T-helper 1 cell treated with Interleukin-12 subunit alpha and Interleukin-12 subunit beta and Interleukin-4 antibody, amounts not matched to agents 30 μg/mL and 1 μg/mL, for 36 hours (primary cell): ENCODE results near the gene M1AP.

Source experiments
- H3K27ac Mint-ChIP-seq: one replicate; pipeline ENCODE4 v1.8.0; 2021; ENCODE audit warnings: mild to moderate bottlenecking, mixed read lengths
- H3K27me3 Mint-ChIP-seq: one replicate; pipeline ENCODE4 v1.8.0; 2021; ENCODE audit warnings: low read depth, mixed read lengths
- H3K36me3 Mint-ChIP-seq: one replicate; pipeline ENCODE4 v1.8.0; 2021; ENCODE audit warnings: low read depth, mixed read lengths
- H3K4me1 Mint-ChIP-seq: one replicate; pipeline ENCODE4 v1.8.0; 2021; ENCODE audit warnings: low read depth, mixed read lengths
- H3K4me3 Mint-ChIP-seq: one replicate; pipeline ENCODE4 v1.8.0; 2021; ENCODE audit warnings: mild to moderate bottlenecking, moderate library complexity, mixed read lengths
- H3K9me3 Mint-ChIP-seq: one replicate; pipeline ENCODE4 v1.8.0; 2021; ENCODE audit warnings: mixed read lengths

The M1AP gene

GRCh38 chr2:74544634-74545033 is 103.5 kb downstream of the M1AP start:
- peaks cover 1% of the 10 kb centered on the region for H3K36me3 Mint-ChIP-seq
- H3K4me3 Mint-ChIP-seq, result no peak overlapping the region
- H3K27ac Mint-ChIP-seq, result no peak overlapping the region
- peaks cover 42% of the 10 kb centered on the region for H3K27me3 Mint-ChIP-seq
- peaks cover 12% of the 10 kb centered on the region for H3K4me1 Mint-ChIP-seq
- no peaks in the 10 kb centered on the region for H3K9me3 Mint-ChIP-seq

GRCh38 chr2:74542978-74543377 is 105.2 kb downstream of the M1AP start:
- Mint-ChIP-seq H3K4me3 (no peak overlapping the region), H3K9me3 (no peaks in the 10 kb centered on the region), H3K27me3 (peaks cover 38% of the 10 kb centered on the region), H3K4me1 (peaks cover 15% of the 10 kb centered on the region), H3K36me3 (peaks cover 1% of the 10 kb centered on the region), H3K27ac (no peak overlapping the region)

- no peak overlapping the region for H3K4me3 Mint-ChIP-seq
- no peak overlapping the region for H3K27ac Mint-ChIP-seq
Measured at GRCh38 chr2:74540291-74540690, 107.8 kb downstream of the M1AP start.

GRCh38 chr2:74538881-74539339 is 109.2 kb downstream of the M1AP start:
- Mint-ChIP-seq H3K9me3 (no peaks in the 10 kb centered on the region), H3K36me3 (peaks cover 2% of the 10 kb centered on the region), H3K27me3 (peaks cover 13% of the 10 kb centered on the region), H3K27ac (no peak overlapping the region), H3K4me3 (no peak overlapping the region), H3K4me1 (peaks cover 13% of the 10 kb centered on the region)

More at GRCh38 chr2:74540291-74540690, 107.8 kb downstream of the M1AP start:
- H3K4me1 Mint-ChIP-seq, result peaks cover 12% of the 10 kb centered on the region
- H3K9me3 Mint-ChIP-seq, result no peaks in the 10 kb centered on the region
- H3K36me3 Mint-ChIP-seq, result peaks cover 1% of the 10 kb centered on the region
- peaks cover 18% of the 10 kb centered on the region for H3K27me3 Mint-ChIP-seq

- H3K36me3 Mint-ChIP-seq, result peaks cover 7% of the 10 kb centered on the region
- peaks cover 16% of the 10 kb centered on the region for H3K4me1 Mint-ChIP-seq
- H3K27ac Mint-ChIP-seq, result no peak overlapping the region
- H3K4me3 Mint-ChIP-seq, result no peak overlapping the region
- peaks cover 5% of the 10 kb centered on the region for H3K27me3 Mint-ChIP-seq
- H3K9me3 Mint-ChIP-seq, result no peaks in the 10 kb centered on the region
Measured at GRCh38 chr2:74537140-74537539, 111.0 kb downstream of the M1AP start.

GRCh38 chr2:74536166-74536950 is 111.8 kb downstream of the M1AP start:
- peaks cover 10% of the 10 kb centered on the region for H3K36me3 Mint-ChIP-seq
- H3K4me3 Mint-ChIP-seq, result no peak overlapping the region
- no peak overlapping the region for H3K27ac Mint-ChIP-seq
- no peaks in the 10 kb centered on the region for H3K9me3 Mint-ChIP-seq
- peaks cover 24% of the 10 kb centered on the region for H3K4me1 Mint-ChIP-seq
- H3K27me3 Mint-ChIP-seq, result peaks cover 4% of the 10 kb centered on the region

- peaks cover 4% of the 10 kb centered on the region for H3K27me3 Mint-ChIP-seq
- no peak overlapping the region for H3K27ac Mint-ChIP-seq
- peaks cover 12% of the 10 kb centered on the region for H3K36me3 Mint-ChIP-seq
- H3K4me3 Mint-ChIP-seq, result no peak overlapping the region
- H3K4me1 Mint-ChIP-seq, result peaks cover 30% of the 10 kb centered on the region
- no peaks in the 10 kb centered on the region for H3K9me3 Mint-ChIP-seq
Measured at GRCh38 chr2:74535440-74535965, 112.6 kb downstream of the M1AP start.

GRCh38 chr2:74534411-74534810 is 113.7 kb downstream of the M1AP start:
- H3K9me3 Mint-ChIP-seq, result no peaks in the 10 kb centered on the region
- H3K4me3 Mint-ChIP-seq, result no peak overlapping the region
- H3K27ac Mint-ChIP-seq, result no peak overlapping the region
- H3K36me3 Mint-ChIP-seq, result peaks cover 12% of the 10 kb centered on the region
- peaks cover 30% of the 10 kb centered on the region for H3K4me1 Mint-ChIP-seq
- peaks cover 4% of the 10 kb centered on the region for H3K27me3 Mint-ChIP-seq

- Mint-ChIP-seq H3K4me3 (no peak overlapping the region), H3K36me3 (peaks cover 17% of the 10 kb centered on the region), H3K4me1 (peaks cover 27% of the 10 kb centered on the region), H3K27ac (no peak overlapping the region), H3K27me3 (peaks cover 4% of the 10 kb centered on the region), H3K9me3 (no peaks in the 10 kb centered on the region)
Measured at GRCh38 chr2:74533464-74533863, 114.7 kb downstream of the M1AP start.

- Mint-ChIP-seq H3K27me3 (no peaks in the 10 kb centered on the region), H3K36me3 (peaks cover 28% of the 10 kb centered on the region), H3K9me3 (no peaks in the 10 kb centered on the region), H3K4me3 (peak overlapping the region; percentile 97), H3K4me1 (peaks cover 38% of the 10 kb centered on the region), H3K27ac (peak overlapping the region; percentile 96)
Measured at GRCh38 chr2:74532222-74532621, 115.9 kb downstream of the M1AP start.

GRCh38 chr2:74531666-74532065 is 116.5 kb downstream of the M1AP start:
- H3K27me3 Mint-ChIP-seq, result no peaks in the 10 kb centered on the region
- H3K4me3 Mint-ChIP-seq, result peak overlapping the region; percentile 97
- peaks cover 34% of the 10 kb centered on the region for H3K36me3 Mint-ChIP-seq
- H3K27ac Mint-ChIP-seq, result peak overlapping the region; percentile 96
- no peaks in the 10 kb centered on the region for H3K9me3 Mint-ChIP-seq
- H3K4me1 Mint-ChIP-seq, result peaks cover 41% of the 10 kb centered on the region

GRCh38 chr2:74530239-74531187 is 117.6 kb downstream of the M1AP start:
- Mint-ChIP-seq H3K27ac (peak overlapping the region; percentile 96), H3K4me1 (peaks cover 48% of the 10 kb centered on the region), H3K9me3 (no peaks in the 10 kb centered on the region), H3K36me3 (peaks cover 45% of the 10 kb centered on the region), H3K27me3 (no peaks in the 10 kb centered on the region), H3K4me3 (peak overlapping the region; percentile 97)

- Mint-ChIP-seq H3K9me3 (no peaks in the 10 kb centered on the region), H3K4me3 (peak within 1 kb of the TSS; percentile 97), H3K4me1 (peaks cover 48% of the 10 kb centered on the region), H3K27ac (peak within 1 kb of the TSS; percentile 96), H3K36me3 (peaks cover 45% of the 10 kb centered on the region), H3K27me3 (no peaks in the 10 kb centered on the region)
Measured at GRCh38 chr2:74529357-74530238, 118.5 kb downstream of the M1AP start, which contains the start of the genes AUP1 and HTRA2. AUP1 (minus strand) TSS chr2:74529706; CDS start chr2:74529629, 77 bp downstream. HTRA2 (plus strand) TSS chr2:74529933; CDS start chr2:74530007, 74 bp downstream.
